GM19043 (cell line): ENCODE data around the gene ARHGAP15.
A peak's percentile ranks its signal among the peaks of the same experiment; 100 is the strongest.

Experiments
- ATAC-seq: cut with Tn5 transposase; IDR thresholded peaks from one replicate; pipeline ENCODE4 v1.9.1; 2021; ENCODE audit warnings: low read depth; ENCODE audit not compliant: unreplicated experiment

The ARHGAP15 gene

GRCh38 chr2:143551971-143552650 is 422.9 kb downstream of the ARHGAP15 start:
- ATAC-seq, result no peak

- peak; percentile 68 for ATAC-seq
These were observed 424.0 kb downstream of the ARHGAP15 start for GRCh38 chr2:143553261-143553660.

- ATAC-seq, result no peak
These were observed 429.4 kb downstream of the ARHGAP15 start for GRCh38 chr2:143558665-143559064.

DNA sequence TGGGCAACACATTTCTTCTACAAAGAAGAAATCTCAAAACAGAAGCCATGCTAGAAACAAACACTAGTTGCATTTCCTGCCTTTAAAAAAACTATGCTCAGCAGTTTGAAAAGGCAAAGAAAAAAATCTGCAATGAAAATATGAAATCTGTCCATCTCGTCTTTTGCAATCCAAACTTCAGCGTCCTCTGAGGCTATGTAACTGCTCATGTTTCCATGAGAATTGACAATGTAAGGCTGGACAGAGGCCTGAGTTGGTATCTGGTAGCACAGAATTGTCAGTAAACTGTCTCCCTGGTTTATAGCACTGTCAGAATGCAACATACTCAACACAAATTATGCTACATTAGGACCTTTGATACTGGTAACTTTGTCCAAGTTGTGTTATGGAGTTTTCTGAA is 429.9 kb downstream of the ARHGAP15 start:
- no peak for ATAC-seq

DNA sequence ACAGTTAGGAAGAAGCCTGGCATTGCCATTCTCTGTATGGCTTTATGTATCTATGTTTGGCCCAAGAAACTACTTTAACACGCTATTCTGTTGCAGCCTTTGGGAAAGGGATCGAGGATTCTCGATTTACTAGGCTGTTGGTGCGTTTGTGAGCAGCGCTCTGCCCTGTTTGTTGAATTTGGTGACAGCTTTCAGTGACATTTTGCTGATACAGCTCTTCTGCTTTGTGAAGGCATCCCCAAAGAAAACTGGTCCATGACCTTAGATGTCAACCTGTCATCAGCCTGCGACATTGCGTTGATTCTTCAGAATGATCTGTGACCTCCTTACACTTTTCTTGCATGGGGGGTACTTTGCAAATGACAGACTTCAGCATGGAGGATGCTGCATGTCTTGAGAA is 431.5 kb downstream of the ARHGAP15 start:
- ATAC-seq, result no peak

- peak; percentile 90 for ATAC-seq
These were observed 435.2 kb downstream of the ARHGAP15 start for GRCh38 chr2:143564419-143564818.

- no peak for ATAC-seq
These were observed 442.5 kb downstream of the ARHGAP15 start for GRCh38 chr2:143571747-143572146.

DNA sequence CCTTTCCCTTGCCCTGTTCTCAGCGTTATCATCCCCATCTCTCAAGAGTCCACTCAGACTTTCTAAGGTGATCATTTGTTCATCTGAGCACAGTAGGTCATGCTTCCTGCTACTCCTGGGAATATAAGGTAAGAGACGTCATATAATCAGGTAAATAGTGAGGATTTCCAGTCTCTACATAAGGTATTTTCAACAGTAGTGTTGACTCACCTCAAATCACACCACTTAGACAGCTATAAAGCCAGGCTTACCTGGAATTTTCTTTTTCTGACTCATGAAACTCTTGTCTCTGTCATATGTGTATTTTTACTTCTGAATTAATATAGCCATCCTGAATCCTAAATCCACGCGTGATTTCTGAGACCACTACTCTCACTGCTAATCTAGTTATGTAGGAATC is 443.2 kb downstream of the ARHGAP15 start:
- no peak for ATAC-seq

DNA sequence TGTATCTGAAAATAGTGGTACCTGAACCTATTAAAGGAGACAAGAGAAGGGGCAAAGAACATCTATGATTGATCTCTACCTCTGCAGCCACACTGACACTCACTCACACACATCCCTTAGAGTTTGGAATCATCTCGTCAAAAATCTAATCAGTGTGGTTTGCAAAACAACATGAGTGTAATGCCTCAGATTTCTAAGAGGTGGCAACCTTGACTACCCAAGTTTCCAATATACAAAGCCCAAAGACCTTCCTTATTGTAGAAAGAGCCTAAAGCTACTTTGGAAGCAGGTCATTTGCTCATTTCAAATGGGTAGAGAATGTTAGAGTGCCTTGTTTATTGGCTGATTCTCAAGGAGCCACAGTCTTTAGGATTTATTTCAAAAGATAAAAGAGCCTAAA is 444.9 kb downstream of the ARHGAP15 start:
- ATAC-seq, result no peak

GRCh38 chr2:143575340-143575739 is 446.1 kb downstream of the ARHGAP15 start:
- ATAC-seq, result no peak

- ATAC-seq, result no peak
These were observed 448.3 kb downstream of the ARHGAP15 start for GRCh38 chr2:143577489-143577888.

- ATAC-seq, result no peak
These were observed 450.2 kb downstream of the ARHGAP15 start for GRCh38 chr2:143579456-143579855.

- no peak for ATAC-seq
These were observed 451.9 kb downstream of the ARHGAP15 start for GRCh38 chr2:143581134-143581533.

- ATAC-seq, result no peak
These were observed 453.0 kb downstream of the ARHGAP15 start for GRCh38 chr2:143582046-143582747.

DNA sequence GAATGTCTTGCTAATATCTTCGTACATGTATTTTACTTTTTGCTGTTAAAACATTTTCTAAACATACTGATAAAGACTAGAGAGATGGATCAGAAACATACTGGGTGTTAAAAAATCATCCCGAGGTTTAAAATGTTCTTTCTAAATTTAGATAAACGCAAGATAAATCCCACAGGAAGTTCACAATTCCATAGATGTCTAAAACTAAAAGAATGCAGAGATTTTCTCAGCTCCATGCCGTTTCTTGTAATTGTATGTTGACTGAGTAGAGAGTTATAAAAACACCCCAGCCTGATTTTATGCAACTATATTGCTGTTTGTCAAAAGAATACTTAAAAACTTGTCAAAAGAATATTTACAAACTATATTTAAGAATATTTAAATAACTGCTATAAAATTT is 455.7 kb downstream of the ARHGAP15 start:
- no peak for ATAC-seq

DNA sequence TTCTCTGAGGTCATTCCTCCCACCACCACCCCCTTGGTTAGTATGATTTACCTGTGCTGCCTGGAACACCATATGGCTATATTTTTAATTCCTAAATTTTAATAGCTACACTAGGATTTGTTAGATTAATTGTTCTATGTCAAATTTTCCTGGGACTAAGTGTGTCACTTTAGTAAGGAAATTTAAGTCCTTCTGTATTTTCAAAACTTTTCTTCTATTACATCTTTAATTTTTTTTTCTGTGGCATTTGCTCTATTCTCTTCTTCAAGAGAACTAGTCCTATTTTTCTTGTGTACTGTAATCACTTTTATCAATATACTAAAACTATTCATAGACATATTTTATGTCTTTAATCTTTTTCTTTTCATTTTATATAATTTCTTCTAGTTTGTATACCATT is 456.9 kb downstream of the ARHGAP15 start:
- ATAC-seq, result no peak

DNA sequence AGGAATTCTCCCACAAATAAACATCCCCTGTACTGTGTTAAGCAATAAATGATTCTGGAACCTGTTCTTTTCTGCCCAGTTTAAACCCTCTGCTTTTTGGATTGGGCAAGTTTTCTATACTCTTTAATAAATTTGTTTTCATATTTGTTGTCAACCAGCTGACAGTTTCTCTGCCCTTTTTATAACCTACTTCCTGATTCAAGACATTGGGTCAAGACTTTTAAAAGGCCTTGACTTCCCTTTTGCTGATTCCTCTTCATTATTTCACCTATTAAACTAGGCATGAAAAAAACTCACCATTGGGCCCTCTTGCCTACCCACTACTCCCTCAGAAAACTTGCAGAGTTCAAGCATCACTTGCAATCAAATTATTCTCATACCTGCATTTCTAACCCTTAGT is 459.5 kb downstream of the ARHGAP15 start:
- no peak for ATAC-seq

DNA sequence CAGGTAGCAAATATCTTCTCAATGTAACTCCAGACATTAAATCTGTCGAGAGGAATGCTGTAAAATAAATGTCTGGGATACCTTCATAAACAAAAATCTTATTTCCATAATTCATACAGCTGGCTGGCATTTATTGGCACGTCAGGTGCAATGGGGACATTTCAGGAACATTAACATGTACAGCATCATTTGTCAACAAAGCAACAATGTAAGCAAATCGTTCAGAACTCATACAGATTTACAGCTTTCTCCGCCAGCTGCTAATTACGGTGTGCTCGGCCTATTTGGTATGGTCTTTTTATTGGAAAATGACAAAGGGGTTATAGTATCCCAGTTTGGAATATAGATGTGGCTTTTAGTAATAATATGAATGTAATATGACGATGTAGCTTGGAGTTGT is 464.9 kb downstream of the ARHGAP15 start:
- no peak for ATAC-seq

- ATAC-seq, result no peak
These were observed 465.5 kb downstream of the ARHGAP15 start for GRCh38 chr2:143594745-143595144.

DNA sequence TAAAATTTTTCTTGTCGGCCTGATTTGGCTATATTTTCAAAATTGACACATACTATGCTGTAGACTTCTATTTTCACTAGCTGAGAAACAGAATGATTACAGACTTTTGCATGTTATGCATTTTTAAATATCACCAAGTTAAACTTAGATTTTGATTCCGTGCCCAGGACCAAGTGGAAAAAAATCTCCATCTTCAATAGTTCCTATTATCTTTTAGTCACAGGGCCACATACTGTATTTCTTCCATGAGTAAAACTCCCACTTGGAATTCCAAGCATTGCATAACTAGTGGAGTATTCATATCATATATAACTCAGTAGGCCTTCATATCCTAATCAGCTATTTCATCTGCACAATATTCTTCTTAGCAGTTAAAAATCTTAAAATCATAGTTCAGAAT is 470.9 kb downstream of the ARHGAP15 start:
- no peak for ATAC-seq

- ATAC-seq, result no peak
These were observed 472.6 kb downstream of the ARHGAP15 start for GRCh38 chr2:143601828-143602227.

- ATAC-seq, result no peak
These were observed 473.9 kb downstream of the ARHGAP15 start for GRCh38 chr2:143603035-143603655.
